ENCODE measurements around the gene KRTAP5-2.
"Not testable (repeated sequence)": the region's sequence is repeated elsewhere in the genome, so short reads cannot be mapped to it uniquely, and the experiment has no call there.

The KRTAP5-2 gene, protein sequence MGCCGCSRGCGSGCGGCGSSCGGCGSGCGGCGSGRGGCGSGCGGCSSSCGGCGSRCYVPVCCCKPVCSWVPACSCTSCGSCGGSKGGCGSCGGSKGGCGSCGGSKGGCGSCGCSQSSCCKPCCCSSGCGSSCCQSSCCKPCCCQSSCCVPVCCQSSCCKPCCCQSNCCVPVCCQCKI

DNA sequence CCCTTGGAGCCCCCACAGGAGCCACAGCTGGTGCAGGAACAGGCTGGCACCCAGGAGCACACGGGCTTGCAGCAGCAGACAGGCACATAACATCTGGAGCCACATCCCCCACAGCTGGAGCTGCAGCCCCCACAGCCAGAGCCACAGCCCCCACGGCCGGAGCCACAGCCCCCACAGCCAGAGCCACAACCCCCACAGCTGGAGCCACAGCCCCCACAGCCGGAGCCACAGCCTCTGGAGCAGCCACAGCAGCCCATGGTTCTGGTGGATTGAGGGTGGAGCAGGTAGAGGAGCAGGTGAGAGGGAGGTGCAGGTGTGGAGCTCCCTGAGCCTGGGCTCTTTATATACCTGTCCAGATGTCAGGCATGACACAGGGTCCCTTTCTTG is at the start of gene KRTAP5-2:
Gene KRTAP5-2, minus strand, starts transcription at position 301 of the 387 bp plus-strand sequence. Its CDS starts 44 bp downstream, at position 257.
- no peak for DNase-seq

DNA sequence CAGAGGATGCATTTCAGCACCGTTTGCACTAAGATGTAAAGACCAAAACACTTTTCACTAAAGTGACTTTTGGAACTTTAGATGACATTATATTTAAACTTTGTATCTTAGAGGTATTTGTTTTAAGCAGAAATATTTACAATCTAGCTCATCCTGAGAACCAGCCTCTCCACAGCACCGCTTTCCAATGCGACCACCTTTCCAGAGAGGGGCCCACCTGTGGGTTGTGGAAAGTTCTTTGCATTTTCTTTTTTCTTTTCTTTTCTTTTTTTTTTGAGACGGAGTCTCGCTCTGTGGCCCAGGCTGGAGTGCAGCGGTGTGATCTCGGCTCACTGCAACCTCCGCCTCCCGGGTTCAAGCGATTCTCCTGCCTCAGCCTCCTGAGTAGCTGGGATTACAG is 48.4 kb upstream of the KRTAP5-2 start:
- not testable (repeated sequence) for DNase-seq

DNA sequence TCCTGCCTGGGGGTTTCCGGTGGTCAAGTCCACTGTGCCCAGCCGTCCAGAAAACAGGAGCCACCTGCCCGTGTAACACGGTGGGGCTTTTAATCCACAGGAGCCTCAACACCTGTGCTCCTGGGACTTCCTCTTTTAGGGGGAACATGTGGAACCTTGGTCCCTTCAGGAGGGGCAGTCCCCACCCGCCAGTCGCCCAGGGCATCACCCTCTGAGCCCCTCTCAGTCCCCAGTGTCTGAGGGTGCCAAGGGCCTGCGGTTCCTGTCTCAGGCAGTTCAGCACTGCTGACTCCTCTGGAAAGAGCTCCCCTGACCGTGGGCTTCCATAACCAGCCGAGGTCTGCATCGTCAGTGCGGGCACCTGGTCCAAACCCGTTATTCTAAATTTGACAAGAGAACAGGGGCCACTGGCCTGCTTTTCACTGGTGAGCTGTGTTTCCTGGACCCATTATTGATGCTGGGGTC is 47.3 kb upstream of the KRTAP5-2 start:
- no peak for DNase-seq

DNA sequence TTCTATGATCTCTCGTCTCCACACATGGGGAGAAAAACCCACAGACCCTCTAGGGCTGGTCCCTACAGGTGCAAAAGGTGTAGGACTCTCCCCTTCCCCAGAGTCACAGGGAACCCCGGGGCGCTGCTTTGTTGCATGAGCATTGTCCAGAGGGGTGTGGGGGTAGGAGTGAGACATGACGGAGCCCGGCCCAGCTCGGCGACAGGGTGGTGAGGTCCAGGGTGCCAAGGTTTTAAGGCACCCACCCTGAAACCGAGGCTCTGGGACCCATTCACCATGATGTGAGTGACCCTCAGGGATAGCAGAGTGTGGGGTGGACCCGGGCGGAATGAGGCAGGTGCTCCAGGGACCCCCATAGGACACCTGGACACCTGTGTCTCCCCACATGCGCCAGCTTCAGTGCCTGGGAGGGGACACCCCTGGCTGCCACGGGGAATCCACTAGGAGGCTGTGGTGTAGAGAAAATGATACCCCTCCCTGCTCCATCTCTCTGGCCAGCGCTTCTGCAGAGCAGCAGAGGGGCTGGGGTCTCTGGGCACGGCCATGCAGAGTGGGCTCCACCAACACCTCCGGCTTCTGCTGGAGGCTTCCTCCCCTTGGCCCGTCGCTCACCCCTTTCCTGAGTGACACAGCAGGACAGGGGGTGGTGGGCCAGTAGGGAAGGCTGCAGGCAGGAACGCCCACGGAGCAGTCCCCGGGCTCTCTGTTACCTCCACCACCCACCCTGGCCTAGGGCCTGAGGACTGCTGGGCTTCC is 46.7 kb upstream of the KRTAP5-2 start:
- DNase-seq, result no peak

DNA sequence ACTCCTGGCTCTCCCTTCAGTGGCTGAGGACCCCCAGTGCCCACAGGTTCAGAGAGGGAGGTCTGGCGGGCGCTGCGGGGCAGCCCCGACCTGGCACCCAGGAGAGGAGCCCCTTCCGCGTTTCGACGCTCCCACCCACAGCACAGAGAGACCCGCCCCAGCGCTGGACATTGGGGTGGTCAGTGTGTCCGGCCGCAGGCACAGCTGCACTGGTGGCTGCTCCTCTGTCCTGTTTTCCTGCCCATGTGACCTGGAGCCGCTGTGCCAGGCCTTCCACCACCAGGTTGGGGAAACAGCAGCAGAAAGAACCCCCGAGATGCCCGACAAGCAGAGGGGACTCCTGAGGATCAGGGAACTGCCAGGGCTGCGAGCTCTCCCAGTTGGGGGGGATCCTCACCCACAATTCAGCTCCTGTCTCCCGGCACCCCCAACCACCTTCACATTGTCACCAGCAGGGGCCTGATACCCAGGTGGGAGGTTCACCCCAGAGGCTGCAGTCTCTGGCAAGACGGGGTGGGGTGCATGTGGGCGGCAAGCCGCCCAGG is 45.1 kb upstream of the KRTAP5-2 start:
- no peak for DNase-seq

DNA sequence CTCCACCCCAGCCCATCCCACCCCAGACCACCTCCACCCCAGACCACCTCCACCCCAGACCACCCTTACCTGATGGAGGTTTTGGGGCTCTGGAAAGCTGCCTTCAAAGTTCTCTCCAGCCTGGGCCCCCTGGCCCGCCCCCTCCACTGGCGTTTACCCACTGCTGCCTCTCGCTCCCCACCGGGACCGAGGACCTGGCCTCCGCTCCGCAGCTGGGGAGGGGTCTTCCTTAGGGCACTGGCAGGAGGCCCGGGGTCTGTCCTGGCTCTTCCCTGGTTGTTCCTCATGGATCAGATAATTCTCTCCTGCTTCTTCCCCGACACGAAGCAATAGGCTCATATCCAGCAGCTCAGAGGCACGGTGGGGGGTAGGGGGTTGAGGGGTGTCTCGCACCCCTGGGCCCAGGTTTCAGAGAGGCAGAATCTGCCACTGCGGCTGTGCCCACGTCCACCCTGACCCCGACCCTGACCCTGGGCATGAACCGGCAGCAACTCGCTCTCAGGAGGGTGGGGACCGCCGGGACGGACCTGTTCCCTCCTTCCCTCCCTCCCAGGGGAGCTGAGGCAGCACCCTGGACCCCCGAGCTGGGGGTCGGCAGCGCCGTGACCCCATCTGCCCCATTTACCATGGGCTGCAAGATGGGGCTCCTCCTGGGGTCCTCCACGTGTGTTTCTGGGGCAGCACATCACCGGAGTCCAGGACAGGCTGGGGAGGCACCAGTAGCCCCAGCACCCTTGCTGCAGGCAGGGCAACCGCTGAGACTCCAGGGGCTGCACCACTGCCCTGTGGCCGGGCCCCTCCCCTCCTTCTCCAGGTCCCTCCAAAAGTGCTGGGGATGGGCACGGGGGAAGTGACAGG is 44.4 kb upstream of the KRTAP5-2 start:
- no peak for DNase-seq

DNA sequence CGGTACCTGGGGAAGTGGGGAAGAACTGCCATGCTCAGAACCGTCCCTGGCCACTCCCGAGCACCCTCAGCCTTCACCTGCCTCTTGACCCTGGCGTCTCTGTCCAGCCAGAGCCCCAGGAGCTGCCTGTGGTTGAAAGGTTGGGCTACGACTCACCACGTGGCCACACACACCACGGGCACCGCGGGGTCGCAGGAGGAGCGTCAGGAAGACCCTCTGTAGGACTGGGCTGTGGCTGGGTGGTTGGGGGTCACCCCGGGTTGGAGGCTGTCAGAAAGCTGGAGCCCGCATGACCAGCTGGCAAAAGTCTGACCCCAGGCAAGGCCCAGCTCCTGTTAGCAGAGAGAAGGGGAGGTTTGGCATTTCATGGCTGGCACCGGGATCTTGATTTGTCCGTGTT is 43.0 kb upstream of the KRTAP5-2 start:
- DNase-seq, result no peak

DNA sequence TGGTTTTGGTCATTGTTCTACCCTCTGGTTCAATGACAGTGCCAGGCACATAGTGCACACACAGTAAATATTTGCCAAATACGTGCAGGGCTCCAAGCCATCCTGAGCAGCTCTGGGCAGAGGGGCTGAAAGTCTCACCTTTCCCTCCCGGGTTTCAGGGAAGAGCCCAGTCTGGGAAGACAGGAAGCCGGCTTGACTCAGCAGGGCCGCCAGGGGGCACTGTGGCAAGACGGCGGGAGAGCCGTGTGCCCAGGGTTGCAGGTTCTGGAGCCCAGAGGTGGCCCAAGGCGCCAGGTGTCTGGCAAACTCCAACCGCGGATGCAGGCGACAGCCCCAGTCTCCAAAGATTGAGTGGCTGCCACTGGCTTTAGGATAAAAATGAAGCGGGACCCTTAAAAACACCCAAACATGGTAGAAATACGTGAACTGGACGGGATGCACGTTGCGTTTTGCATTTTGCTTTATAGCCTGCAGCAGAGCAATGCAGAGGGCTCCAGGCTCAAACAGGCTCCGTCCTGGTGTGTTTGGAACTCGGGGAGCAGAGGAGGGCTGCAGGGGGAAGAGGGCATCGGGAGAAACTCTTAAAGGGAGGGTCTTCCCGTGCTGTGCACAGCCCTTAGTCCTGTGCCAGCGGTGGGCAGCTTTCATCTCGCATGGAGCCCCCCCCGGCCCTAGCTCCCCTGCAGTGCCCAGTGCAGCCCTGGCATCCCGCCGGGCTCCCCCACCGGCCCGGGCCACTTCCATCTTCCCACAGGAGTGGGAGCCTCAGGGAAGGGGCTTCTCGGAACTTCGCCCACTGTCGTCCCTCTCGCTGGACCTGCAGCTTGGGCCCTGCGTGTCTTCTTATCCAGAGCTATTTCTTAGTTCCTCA is 42.2 kb upstream of the KRTAP5-2 start:
- peak; percentile 93 for DNase-seq

DNA sequence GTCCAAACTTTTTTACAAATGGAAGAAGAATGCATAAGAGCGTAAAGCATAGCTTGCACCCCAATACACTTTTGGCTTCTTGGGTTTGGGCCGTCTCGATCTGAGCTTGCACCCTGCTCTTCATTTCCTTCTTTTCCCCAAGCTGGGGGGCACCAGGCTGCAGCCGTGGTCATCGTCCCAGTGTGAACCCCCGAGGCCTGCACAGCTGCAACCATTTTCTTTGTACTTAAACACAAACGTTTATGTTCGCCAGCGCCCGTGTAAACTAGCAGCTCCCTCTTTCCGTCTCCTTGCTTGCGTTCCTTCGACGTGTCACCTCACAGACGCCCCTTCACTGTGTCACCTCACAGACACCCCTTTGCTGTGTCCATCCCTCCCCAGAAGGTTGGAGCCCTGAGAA is 41.6 kb upstream of the KRTAP5-2 start:
- no peak for DNase-seq

DNA sequence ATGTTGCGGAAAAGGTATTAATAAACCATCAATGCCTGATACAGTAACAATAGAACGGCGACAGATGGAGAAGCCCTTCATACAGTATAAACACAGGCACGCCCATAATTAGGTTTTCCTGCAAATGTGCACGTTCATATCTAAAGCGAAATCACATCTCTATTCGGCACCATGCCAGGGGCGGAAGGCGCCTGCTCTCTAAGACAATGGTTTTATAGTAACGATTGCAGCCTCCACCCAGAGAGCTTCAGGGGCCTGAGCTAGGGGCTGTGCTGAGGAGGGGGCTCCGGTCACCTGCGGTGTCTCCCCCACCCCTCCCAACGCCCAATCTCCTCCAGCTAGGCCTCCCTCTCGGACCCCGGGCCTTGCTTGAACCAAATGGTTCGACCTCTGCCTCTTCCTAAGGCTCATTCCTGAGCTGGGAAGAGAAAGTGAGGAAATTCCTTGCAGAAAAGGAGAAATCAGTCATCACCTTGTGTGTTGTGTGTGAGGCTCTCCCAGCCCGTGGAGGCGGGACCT is 41.1 kb upstream of the KRTAP5-2 start:
- peak; percentile 98 for DNase-seq

DNA sequence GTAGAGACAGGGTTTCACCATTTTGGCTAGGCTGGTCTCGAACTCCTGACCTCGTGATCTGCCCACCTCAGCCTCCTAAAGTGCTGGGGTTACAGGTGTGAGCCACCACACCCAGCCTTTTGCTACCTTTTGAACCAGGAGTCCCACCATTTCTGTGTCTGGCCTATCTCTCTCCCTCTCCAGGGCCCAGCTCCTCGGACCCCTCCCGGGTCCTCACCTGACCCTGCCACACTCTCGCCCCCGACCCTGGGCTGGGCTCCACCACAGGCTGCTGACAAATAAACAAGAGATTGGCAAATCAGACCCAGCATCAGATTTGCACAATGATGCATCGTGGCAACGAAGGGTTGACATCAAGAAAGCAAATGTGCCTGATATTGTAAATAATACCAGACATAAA is 40.2 kb upstream of the KRTAP5-2 start:
- DNase-seq, result peak; percentile 75

DNA sequence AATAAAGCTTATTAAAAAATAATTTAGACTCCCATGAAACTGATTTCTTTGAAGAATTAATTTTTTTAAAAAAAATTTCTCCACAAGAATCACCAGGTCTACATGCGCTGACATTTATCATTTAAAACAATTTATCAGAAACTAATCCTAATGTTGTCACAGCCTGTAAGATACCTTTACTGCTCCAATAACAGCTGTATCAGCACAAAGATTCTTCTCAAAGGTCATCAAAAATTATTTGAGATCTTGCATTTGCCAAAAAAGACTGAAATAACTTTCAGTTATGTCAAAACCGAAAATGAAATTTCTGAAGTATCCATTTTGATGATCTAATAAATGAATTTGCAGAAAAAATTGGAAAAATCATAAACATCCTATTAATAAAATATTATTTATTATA is 39.5 kb upstream of the KRTAP5-2 start:
- no peak for DNase-seq

DNA sequence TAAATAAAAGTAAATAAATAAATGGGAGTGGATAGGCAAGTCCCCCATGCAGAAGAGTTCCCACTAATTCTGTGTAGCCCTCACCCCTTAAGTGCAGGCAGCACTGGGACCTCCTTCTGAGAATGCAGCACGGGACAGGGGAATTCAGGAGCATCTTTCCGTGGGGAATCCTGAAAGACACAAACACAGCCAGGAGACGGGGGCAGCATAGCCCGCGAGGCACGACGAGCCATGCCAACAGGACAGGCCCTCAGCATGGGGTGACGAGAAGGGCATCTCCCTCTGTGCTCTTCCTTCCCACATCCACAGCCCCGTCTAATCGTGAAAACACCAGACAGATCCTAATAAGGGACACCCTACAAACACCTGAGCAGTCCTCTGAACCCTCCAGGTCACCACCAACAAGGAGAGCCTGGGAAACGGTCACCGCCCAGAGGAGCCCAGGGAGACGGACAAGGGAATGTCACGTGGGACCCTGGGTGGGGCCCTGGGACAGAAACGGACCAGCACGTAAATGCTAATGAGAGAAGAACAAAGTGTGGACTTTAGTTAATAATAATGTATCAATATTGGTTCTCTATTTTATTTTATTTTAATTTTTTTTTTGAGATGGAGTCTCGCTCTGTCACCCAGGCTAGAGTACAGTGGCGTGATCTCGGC is 38.3 kb upstream of the KRTAP5-2 start:
- DNase-seq, result no peak

DNA sequence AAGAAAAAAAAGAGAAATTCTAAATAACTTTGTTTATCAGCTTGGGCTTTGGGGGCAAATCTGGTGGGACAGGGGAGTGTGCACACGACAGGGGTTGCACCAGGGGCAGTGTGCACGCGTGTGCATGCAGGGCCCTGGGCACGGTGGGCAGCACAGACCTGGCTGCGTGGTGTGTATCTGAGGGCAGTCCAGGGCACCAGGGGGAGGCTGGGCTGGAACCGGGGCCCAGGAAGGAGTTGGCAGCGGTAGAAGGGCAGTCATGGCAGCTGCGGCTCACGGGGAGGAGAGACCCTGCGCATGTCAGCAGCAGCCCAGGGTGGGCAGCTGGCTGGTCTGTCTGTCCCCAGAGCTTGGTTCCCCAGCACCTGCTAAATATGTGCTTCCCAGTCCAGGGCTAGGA is 35.8 kb upstream of the KRTAP5-2 start:
- no peak for DNase-seq

DNA sequence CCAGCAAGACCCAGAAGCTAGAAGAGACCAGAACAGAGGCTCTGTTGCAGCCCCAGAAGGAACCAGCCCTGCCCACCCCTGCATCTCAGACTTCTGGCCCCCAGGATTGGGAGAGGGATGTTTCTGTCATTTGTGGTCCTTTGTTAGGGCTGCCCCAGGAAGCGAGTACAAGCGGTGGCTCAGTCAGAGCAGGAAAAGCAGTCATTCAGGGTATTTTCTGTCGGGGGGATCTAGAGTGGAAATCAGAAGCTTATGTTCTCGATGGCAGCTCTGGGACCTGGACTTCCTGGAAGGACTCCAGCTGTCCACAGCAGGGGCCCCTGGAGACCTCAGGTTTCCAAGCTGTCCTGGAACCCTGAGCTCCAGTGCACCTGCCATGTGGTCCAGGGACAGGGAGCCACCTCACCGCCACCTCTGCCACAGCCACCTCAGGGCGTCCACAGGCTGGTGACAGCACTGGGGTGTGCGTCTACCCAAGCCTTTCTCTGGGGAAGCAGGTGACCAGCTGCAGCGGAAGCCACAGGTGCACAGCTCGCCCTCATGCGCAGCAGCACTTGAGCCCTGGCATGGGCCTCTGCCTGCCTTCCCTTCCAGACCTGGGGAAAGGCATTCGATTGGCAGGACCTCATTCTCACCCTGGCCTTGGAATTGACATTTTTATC is 34.1 kb upstream of the KRTAP5-2 start:
- no peak for DNase-seq

DNA sequence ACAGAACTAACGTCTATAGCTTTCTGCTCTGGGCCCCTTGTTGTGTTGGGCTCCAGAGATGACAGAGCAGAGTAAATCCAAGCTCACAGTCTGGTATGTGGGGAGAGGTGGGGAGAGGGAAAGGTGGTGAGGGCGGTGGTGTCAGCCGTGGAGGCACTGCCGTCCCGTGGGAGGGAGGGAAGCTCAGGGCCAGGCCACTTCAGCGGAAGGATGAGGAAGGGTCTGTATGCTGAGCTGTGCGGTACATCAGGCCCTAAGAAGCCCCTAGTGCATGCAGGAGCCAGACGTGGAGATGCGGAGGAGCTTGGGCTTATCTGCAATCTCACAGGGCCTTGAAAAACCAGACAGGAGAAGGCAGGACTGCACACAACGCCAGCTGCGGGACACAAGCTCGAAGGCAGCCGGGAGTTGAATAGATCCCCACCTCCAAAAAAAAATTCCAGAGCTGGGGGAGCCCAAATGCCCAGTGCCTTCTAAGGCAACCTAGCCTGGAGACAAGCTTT is 33.0 kb upstream of the KRTAP5-2 start:
- DNase-seq, result no peak

DNA sequence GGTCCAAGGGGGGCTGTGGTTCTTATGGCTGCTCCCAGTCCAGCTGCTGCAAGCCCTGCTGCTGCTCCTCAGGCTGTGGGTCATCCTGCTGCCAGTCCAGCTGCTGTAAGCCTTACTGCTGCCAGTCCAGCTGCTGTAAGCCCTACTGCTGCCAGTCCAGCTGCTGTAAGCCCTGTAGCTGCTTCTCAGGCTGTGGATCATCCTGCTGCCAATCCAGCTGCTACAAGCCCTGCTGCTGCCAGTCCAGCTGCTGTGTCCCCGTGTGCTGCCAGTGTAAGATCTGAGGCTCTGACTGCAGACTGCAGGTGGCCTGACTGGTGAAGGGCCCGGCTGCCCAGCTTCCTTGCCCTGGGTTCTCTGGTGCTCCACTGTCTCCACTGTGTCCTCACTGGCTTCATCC is 32.2 kb upstream of the KRTAP5-2 start:
- DNase-seq, result no peak

DNA sequence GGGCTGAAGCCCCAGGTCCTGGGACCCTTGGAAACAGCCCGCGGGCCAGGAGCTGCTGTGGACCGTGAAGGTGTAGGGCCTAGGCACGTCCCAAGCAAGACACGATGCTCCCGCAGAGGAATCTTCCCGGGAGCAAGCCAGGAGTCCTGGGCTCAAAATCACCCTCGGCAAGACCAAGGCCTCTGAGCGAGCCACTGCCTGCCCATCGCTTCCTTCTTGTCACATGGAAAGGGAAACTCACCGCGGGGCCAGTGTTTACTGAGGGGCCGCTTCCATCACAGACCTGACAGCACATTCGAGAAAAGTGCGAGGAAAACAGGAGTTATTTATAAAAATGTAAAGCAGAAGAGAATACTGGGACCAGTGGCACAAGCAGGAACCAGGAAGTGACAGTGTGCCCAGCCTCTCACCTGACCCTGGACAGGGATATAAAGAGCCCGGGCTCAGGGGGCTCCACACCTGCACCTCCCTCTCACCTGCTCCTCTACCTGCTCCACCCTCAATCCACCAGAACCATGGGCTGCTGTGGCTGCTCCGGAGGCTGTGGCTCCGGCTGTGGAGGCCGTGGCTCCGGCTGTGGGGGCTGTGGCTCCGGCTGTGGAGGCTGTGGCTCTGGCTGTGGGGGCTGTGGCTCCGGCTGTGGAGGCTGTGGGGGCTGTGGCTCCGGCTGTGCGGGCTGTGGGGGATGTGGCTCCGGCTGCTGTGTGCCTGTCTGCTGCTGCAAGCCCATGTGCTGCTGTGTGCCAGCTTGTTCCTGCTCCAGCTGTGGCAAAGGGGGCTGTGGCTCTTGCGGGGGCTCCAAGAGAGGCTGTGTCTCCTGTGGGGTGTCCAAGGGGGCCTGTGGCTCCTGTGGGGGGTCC is 31.5 kb upstream of the KRTAP5-2 start, which contains the start of gene KRTAP5-5:
Gene KRTAP5-5, plus strand, starts transcription at position 450 of the 860 bp plus-strand sequence. Its CDS starts 66 bp downstream, at position 516.
- no peak for DNase-seq

DNA sequence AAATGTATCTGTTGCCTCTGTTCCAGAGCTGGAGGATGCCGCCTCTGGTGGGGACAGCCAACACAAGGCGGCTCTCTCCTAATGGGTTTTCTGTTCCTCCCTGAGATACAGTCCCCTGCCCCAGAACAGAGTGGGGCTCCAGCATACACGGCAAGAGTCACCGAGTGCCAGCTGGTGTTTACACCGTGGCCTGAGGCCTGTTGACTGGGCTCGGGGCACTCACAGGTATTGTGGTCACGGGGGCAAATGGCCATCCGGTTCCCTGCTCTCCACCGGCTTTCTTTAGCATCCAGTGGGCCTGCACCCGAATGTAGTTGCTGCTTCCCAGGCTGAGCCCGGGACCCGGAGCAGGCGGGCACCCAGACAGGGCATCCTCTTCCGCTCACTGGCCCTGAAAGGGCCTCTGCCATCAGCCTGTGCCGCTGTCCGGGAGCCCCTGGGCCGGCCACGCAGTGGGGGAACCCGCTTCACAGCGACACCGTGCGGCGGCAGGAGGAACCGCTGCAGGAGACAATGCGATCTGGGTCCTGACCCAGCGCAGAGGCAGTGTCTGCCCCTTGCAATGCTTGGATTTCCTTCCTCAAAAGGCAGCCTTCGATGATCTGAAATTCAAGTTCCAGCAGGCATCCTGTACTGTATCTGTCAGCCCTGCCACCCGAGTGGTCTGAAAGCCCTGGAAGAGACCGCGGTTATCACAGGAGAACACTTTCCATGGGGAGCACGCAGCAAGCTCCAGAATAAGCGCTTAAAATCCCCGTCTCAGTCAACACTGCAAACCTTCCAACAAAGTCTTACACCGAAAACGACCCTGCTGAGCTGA is 30.6 kb upstream of the KRTAP5-2 start:
- peak; percentile 53 for DNase-seq
